Gastrocnemius medialis (tissue), 4 donors: ENCODE data around the gene LARGE1. TPM values are rescaled to one million over a fixed set of nuclear protein-coding genes. Genes with fewer than 3 reads are reported as not detected.

Experiments used
- ATAC-seq, 2 donors: fragments of 150-250 bp; one replicate each; pipeline ENCODE4 v1.9.1; 2016
- DNase-seq, 2 donors: peaks; one replicate each; pipeline ENCODE4 v3.0.0-alpha.2; 2019
- H3K27ac ChIP-seq, 4 donors: fragments of 200-600 bp; sonication (generic); 1 replicate in 1 of 4; 2 replicates in 3 of 4; pipeline ENCODE4 v1.5.1; 2016 to 2018; ENCODE audit warnings: mild to moderate bottlenecking in 2 of 4, moderate library complexity in 1 of 4
- H3K27me3 ChIP-seq, 3 donors: fragments of 200-600 bp; sonication (generic) in 2 of 3; 1 replicate in 1 of 3; 2 replicates in 2 of 3; pipeline versions ENCODE4 v1.5.1 to v1.6.0; 2016 to 2019; ENCODE audit warnings: mild to moderate bottlenecking in 1 of 3, moderate library complexity in 1 of 3
- H3K36me3 ChIP-seq, 2 donors: fragments of 200-600 bp; sonication (generic) in 1 of 2; one replicate each; pipeline ENCODE4 v1.5.1; 2017 to 2018
- H3K4me1 ChIP-seq, 2 donors: fragments of 200-600 bp; sonication (generic) in 1 of 2; one replicate each; pipeline ENCODE4 v1.5.1; 2016 to 2017; ENCODE audit warnings: mild to moderate bottlenecking in 2 of 2
- H3K4me3 ChIP-seq, 4 donors: fragments of 200-600 bp; sonication (generic) in 3 of 4; 1 replicate in 1 of 4; 2 replicates in 3 of 4; pipeline ENCODE4 v1.5.1; 2016 to 2019; ENCODE audit warnings: mild to moderate bottlenecking in 2 of 4
- H3K9me3 ChIP-seq, 3 donors: fragments of 200-600 bp; sonication (generic) in 2 of 3; 1 replicate in 1 of 3; 2 replicates in 2 of 3; pipeline ENCODE4 v1.5.1; 2016 to 2019
- POLR2A ChIP-seq, 2 donors: fragments of 450-650 bp; IDR thresholded peaks; one replicate each; pipeline ENCODE4 v1.6.1; 2017; ENCODE audit warnings: antibody characterized with exemption in 2 of 2, mild to moderate bottlenecking in 2 of 2, moderate library complexity in 2 of 2
- in situ Hi-C, 4 donors: fragments of 200-750 bp; cut with MboI; loops; one replicate each; pipeline versions ENCODE4 v1.15.0 to v1.8.0; 2017; ENCODE audit warnings: low sequenced_read_pairs in 4 of 4
- intact Hi-C: fragments of 100-400 bp; cut with DNase I; formaldehyde crosslinking; loops from one replicate; pipeline ENCODE4 v1.15.1; 2023; ENCODE audit warnings: low total_unique reads
- total RNA-seq, 4 donors: library from RNA; depleted of rRNA; stranded (reverse); fragments of >200 nt; gene quantifications; one replicate each; pipeline versions ENCODE4 v1.1.0 to v1.2.3, GENCODE V29; 2016
- TF ChIP-seq, protein P1 (sequence below), 5 experiments: fragments of 450-650 bp in 3 of 5; fragments of 200-600 bp in 2 of 5; sonication (generic) in 2 of 5; IDR thresholded peaks in 4 of 5; conservative IDR thresholded peaks in 1 of 5; 1 replicate in 4 of 5; 2 replicates in 1 of 5; pipeline ENCODE4 v1.5.1; 2016 to 2019; ENCODE audit warnings: antibody characterized with exemption in 5 of 5, mild to moderate bottlenecking in 3 of 5, moderate library complexity in 3 of 5

Gene LARGE1
- total RNA-seq, 4 donors from 2014 or later, result 48.5 to 91.0 (median 68.4) TPM

DNA sequence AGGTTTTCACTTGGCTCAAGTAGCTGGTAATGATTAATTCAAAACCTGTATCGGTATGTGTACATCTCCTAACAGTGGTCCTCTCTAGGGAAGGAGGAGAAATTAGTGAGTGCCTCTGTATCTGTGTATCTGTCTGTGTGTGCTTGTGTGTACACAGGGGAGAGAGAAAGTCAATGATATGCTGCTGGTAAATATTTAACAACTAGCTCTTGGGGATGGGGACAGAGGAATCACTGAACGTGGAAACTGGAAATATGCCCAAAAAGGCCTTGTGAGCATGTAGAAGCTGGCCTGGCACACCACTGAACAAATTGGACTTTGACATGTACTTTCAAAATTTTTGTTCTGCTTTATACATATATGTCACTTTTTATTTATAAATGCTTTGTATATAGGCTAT lies 648.1 kb downstream of the LARGE1 start:
- intact Hi-C loops (no loop called here), in situ Hi-C loops (no loop called here)
- no peak for ATAC-seq
- Histone ChIP-seq H3K27me3 (no peaks in the 10 kb centered on the region), H3K9me3 (no peaks in the 10 kb centered on the region), H3K4me1 (peaks cover 13 to 37% of the 10 kb centered on the region in 2 donors), H3K36me3 (peaks cover 0 to 12% of the 10 kb centered on the region in 2 donors), H3K4me3 (no peak overlapping the region), H3K27ac (peak overlapping the region in 1 of 4 donors; percentile 17)
- TF ChIP-seq, protein P1, sequence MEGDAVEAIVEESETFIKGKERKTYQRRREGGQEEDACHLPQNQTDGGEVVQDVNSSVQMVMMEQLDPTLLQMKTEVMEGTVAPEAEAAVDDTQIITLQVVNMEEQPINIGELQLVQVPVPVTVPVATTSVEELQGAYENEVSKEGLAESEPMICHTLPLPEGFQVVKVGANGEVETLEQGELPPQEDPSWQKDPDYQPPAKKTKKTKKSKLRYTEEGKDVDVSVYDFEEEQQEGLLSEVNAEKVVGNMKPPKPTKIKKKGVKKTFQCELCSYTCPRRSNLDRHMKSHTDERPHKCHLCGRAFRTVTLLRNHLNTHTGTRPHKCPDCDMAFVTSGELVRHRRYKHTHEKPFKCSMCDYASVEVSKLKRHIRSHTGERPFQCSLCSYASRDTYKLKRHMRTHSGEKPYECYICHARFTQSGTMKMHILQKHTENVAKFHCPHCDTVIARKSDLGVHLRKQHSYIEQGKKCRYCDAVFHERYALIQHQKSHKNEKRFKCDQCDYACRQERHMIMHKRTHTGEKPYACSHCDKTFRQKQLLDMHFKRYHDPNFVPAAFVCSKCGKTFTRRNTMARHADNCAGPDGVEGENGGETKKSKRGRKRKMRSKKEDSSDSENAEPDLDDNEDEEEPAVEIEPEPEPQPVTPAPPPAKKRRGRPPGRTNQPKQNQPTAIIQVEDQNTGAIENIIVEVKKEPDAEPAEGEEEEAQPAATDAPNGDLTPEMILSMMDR (IDR thresholded peaks at IDR 0.05 in 4 of 5, conservative IDR thresholded peaks at IDR 0.05 in 1 of 5), result no peak
- TF ChIP-seq POLR2A (IDR thresholded peaks at IDR 0.05), result no peak
- no peak for DNase-seq

GRCh38 chr22:33271390-33272161 lies 648.7 kb downstream of the LARGE1 start:
- in situ Hi-C loops, result no loop called here
- Histone ChIP-seq H3K9me3 (no peaks in the 10 kb centered on the region), H3K36me3 (peaks cover 0 to 6% of the 10 kb centered on the region in 2 donors), H3K27me3 (no peaks in the 10 kb centered on the region), H3K4me1 (peaks cover 13 to 37% of the 10 kb centered on the region in 2 donors), H3K4me3 (no peak overlapping the region), H3K27ac (peak overlapping the region in 1 of 4 donors; percentile 17)
- intact Hi-C loops, result no loop called here
- ATAC-seq (peak; percentile 43 to 46), DNase-seq (peak; percentile 10 to 46)
- TF ChIP-seq, protein P1 (IDR thresholded peaks at IDR 0.05 in 4 of 5, conservative IDR thresholded peaks at IDR 0.05 in 1 of 5), result no peak
- no peak for TF ChIP-seq POLR2A (IDR thresholded peaks at IDR 0.05)

DNA sequence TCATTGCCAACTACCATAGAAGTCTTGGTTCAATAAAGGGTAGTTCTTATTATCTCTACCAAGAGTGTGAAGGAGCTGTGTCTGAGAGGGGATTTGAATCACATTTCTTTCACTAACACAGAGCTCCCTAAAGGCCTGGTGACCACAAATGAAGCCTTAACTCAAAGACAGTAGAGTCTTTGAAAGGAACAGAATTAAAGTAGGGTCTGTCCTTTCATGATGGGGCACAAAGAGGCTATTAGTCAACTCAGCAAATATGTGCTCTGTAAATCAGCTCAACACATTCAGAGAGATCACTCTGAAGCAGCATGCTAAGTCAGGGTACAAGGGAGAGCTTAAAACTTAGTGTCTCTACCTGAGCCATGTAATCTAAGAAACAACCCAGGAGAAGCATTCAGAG lies 649.7 kb downstream of the LARGE1 start:
- peaks cover 0 to 4% of the 10 kb centered on the region in 2 donors for H3K36me3 ChIP-seq
- TF ChIP-seq POLR2A (IDR thresholded peaks at IDR 0.05), result no peak
- TF ChIP-seq, protein P1 (IDR thresholded peaks at IDR 0.05 in 4 of 5, conservative IDR thresholded peaks at IDR 0.05 in 1 of 5), result no peak
- ATAC-seq (no peak), DNase-seq (no peak)
- in situ Hi-C loops (no loop called here), intact Hi-C loops (no loop called here)
- H3K9me3 ChIP-seq, result no peaks in the 10 kb centered on the region
- no peak overlapping the region for H3K27ac ChIP-seq
- no peak overlapping the region for H3K4me3 ChIP-seq
- peaks cover 13 to 29% of the 10 kb centered on the region in 2 donors for H3K4me1 ChIP-seq
- H3K27me3 ChIP-seq, result no peaks in the 10 kb centered on the region

- Histone ChIP-seq H3K4me3 (no peak overlapping the region), H3K4me1 (no peaks in the 10 kb centered on the region), H3K27ac (no peak overlapping the region), H3K27me3 (peaks cover 0 to 4% (median 0%) of the 10 kb centered on the region in 3 donors), H3K9me3 (no peaks in the 10 kb centered on the region), H3K36me3 (no peaks in the 10 kb centered on the region)
- in situ Hi-C loops (no loop called here), intact Hi-C loops (no loop called here)
- DNase-seq, result no peak
- ATAC-seq, result no peak
- no peak for TF ChIP-seq POLR2A (IDR thresholded peaks at IDR 0.05)
- TF ChIP-seq, protein P1 (IDR thresholded peaks at IDR 0.05 in 4 of 5, conservative IDR thresholded peaks at IDR 0.05 in 1 of 5), result no peak
Observed at GRCh38 chr22:33261699-33262098, 658.6 kb downstream of the LARGE1 start.
